HepG2 (cell line): ENCODE data around the gene GCLM. TPM values are rescaled to one million over a fixed set of nuclear protein-coding genes. Genes with fewer than 3 reads are reported as not detected.

Source experiments
- CBX5 ChIP-seq: sonication (generic); formaldehyde crosslinking; IDR thresholded peaks from 2 replicates; pipeline ENCODE4 v1.4.0; 2020; ENCODE audit warnings: missing genetic modification reagents, borderline replicate concordance
- CEBPG ChIP-seq: IDR thresholded peaks from 2 replicates; pipeline ENCODE4 v1.6.1; 2016
- FOXK1 ChIP-seq: sonication (generic); formaldehyde crosslinking; IDR thresholded peaks from 2 replicates; pipeline ENCODE4 v1.4.0; 2020; ENCODE audit warnings: low read depth, missing genetic modification reagents, borderline replicate concordance
- ISL2 ChIP-seq: sonication (generic); formaldehyde crosslinking; IDR thresholded peaks from 2 replicates; pipeline ENCODE4 v1.5.0; 2020; ENCODE audit warnings: missing genetic modification reagents
- PHF21A ChIP-seq: sonication (generic); formaldehyde crosslinking; IDR thresholded peaks from 2 replicates; pipeline ENCODE4 v1.5.0; 2020; ENCODE audit warnings: mild to moderate bottlenecking, missing genetic modification reagents
- PITX1 ChIP-seq: sonication (generic); formaldehyde crosslinking; IDR thresholded peaks from 2 replicates; pipeline ENCODE4 v1.5.1; 2020; ENCODE audit warnings: mild to moderate bottlenecking, missing genetic modification reagents
- SAP130 ChIP-seq: IDR thresholded peaks from 2 replicates; pipeline ENCODE4 v1.6.1; 2016; ENCODE audit warnings: low read depth
- SOX6 ChIP-seq, 2 experiments: fragments of 450-650 bp in 1 of 2; sonication (generic) in 1 of 2; formaldehyde crosslinking in 1 of 2; IDR thresholded peaks; 2 replicates each; pipeline versions ENCODE4 v1.4.0 to v1.6.1; 2017 to 2020; ENCODE audit warnings: antibody characterized with exemption in 1 of 2, mild to moderate bottlenecking in 1 of 2, missing genetic modification reagents in 1 of 2
- TGIF2 ChIP-seq: IDR thresholded peaks from 2 replicates; pipeline ENCODE4 v1.6.1; 2016; ENCODE audit warnings: control low read depth, missing compliant biosample characterization
- TOE1 ChIP-seq: sonication (generic); formaldehyde crosslinking; IDR thresholded peaks from 2 replicates; pipeline ENCODE4 v1.4.0; 2020; ENCODE audit warnings: mild to moderate bottlenecking, missing genetic modification reagents
- ZNF180 ChIP-seq: sonication (generic); formaldehyde crosslinking; IDR thresholded peaks from 2 replicates; pipeline ENCODE4 v1.4.0; 2020; ENCODE audit warnings: low read depth, missing genetic modification reagents, borderline replicate concordance
- ZNF432 ChIP-seq: sonication (generic); formaldehyde crosslinking; IDR thresholded peaks from 2 replicates; pipeline ENCODE4 v1.5.0; 2020; ENCODE audit warnings: missing genetic modification reagents, mild to moderate bottlenecking, borderline replicate concordance
- ZNF614 ChIP-seq: IDR thresholded peaks from 2 replicates; pipeline ENCODE4 v1.6.1; 2018; ENCODE audit warnings: missing biosample characterization, missing genetic modification reagents, inconsistent platforms, borderline replicate concordance
- ZNF670 ChIP-seq: sonication (generic); formaldehyde crosslinking; IDR thresholded peaks from 2 replicates; pipeline ENCODE4 v1.8.0; 2022; ENCODE audit warnings: mild to moderate bottlenecking, missing genetic modification reagents, borderline replicate concordance
- polyA plus RNA-seq, 8 experiments: library from polyadenylated mRNA; depleted of rRNA in 3 of 8; stranded (reverse) in 7 of 8; unstranded in 1 of 8; fragments of >200 nt; fragmentation: Illumina TruSeq in 4 of 8; extraction: Trizol in 4 of 8; gene quantifications; 2 replicates each; pipeline versions ENCODE4 v1.2.1 to v1.2.3, GENCODE V29; 2011 to 2016; ENCODE audit warnings: low read depth in 4 of 8, missing spikeins in 1 of 8, mixed read lengths in 1 of 8; ENCODE audit not compliant: insufficient read depth in 1 of 8
- total RNA-seq, 5 experiments: library from RNA; depleted of rRNA; stranded (reverse); fragments of >200 nt; fragmentation: Illumina TruSeq; extraction: Trizol; gene quantifications; 2 replicates each; pipeline ENCODE4 v1.2.3, GENCODE V29; 2016; ENCODE audit warnings: low read depth in 1 of 5
- TF ChIP-seq, protein P1 (sequence below): sonication (generic); formaldehyde crosslinking; IDR thresholded peaks from 2 replicates; pipeline ENCODE4 v1.5.1; 2020; ENCODE audit warnings: missing genetic modification reagents, mild to moderate bottlenecking, borderline replicate concordance
- TF ChIP-seq, protein P2 (sequence below): sonication (generic); formaldehyde crosslinking; IDR thresholded peaks from 2 replicates; pipeline ENCODE4 v1.5.1; 2020; ENCODE audit warnings: missing genetic modification reagents, mild to moderate bottlenecking, borderline replicate concordance
- TF ChIP-seq, protein P3 (sequence below): sonication (generic); formaldehyde crosslinking; IDR thresholded peaks from 2 replicates; pipeline ENCODE4 v1.5.0; 2020; ENCODE audit warnings: missing genetic modification reagents

The GCLM gene
- total and polyA plus RNA-seq, 2 of the 13 experiments (the other 11 are each of a cell fraction or from before 2014, with no cell fraction given), result 8.7 to 29.9 TPM

DNA sequence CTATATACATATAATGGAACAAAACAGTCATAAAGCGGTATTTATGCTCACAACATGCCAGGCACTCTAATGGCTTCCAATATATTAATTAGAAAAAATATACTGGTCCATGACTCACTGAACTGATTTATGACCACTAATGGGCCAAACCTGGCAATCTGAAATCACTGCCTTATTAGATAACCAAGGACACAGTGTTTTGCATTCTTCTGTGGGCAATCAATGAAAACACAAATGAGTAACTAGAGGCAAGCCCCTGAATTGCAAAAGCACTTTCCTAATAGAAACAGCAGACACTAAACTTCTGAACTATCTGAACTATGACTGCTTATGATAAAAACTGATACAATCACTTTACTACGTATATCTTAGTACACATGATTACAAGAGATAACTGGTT, 3.5 kb downstream of the GCLM start (continued):
- TF ChIP-seq, protein P1, sequence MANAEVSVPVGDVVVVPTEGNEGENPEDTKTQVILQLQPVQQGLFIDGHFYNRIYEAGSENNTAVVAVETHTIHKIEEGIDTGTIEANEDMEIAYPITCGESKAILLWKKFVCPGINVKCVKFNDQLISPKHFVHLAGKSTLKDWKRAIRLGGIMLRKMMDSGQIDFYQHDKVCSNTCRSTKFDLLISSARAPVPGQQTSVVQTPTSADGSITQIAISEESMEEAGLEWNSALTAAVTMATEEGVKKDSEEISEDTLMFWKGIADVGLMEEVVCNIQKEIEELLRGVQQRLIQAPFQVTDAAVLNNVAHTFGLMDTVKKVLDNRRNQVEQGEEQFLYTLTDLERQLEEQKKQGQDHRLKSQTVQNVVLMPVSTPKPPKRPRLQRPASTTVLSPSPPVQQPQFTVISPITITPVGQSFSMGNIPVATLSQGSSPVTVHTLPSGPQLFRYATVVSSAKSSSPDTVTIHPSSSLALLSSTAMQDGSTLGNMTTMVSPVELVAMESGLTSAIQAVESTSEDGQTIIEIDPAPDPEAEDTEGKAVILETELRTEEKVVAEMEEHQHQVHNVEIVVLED, result no peak
- TF ChIP-seq ISL2 (CRISPR knock-in tag), result 0 out of 2 replicates have a peak, but pooled peaks have one; percentile 20
- TF ChIP-seq PHF21A (CRISPR knock-in tag), result peak; percentile 61
- TF ChIP-seq TGIF2 (CRISPR knock-in tag), result peak; percentile 29; the same call in 1 of the 2 replicates
- no peak for TF ChIP-seq PITX1
- no peak for TF ChIP-seq CBX5 (CRISPR knock-in tag)
- TF ChIP-seq, protein P2, sequence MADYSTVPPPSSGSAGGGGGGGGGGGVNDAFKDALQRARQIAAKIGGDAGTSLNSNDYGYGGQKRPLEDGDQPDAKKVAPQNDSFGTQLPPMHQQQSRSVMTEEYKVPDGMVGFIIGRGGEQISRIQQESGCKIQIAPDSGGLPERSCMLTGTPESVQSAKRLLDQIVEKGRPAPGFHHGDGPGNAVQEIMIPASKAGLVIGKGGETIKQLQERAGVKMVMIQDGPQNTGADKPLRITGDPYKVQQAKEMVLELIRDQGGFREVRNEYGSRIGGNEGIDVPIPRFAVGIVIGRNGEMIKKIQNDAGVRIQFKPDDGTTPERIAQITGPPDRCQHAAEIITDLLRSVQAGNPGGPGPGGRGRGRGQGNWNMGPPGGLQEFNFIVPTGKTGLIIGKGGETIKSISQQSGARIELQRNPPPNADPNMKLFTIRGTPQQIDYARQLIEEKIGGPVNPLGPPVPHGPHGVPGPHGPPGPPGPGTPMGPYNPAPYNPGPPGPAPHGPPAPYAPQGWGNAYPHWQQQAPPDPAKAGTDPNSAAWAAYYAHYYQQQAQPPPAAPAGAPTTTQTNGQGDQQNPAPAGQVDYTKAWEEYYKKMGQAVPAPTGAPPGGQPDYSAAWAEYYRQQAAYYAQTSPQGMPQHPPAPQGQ (CRISPR knock-in tag), result no peak
- TF ChIP-seq SAP130 (CRISPR knock-in tag), result peak; percentile 58
- TF ChIP-seq ZNF670 (CRISPR knock-in tag), result peak; percentile 45; the same call in 1 of the 2 replicates
- TF ChIP-seq ZNF614 (CRISPR knock-in tag), result 0 out of 2 replicates have a peak, but pooled peaks have one; percentile 23
- TF ChIP-seq ZNF180 (CRISPR knock-in tag), result no peak
- TF ChIP-seq CEBPG, result peak; percentile 70
- no peak for TF ChIP-seq TOE1 (CRISPR knock-in tag)
- no peak for TF ChIP-seq SOX6 (IDR thresholded peaks at IDR 0.05)
- peak; percentile 69 for TF ChIP-seq SOX6 (CRISPR knock-in tag; IDR thresholded peaks at IDR 0.05)
- peak; percentile 66; the same call in 1 of the 2 replicates for TF ChIP-seq FOXK1
- no peak for TF ChIP-seq ZNF432
- TF ChIP-seq, protein P3, sequence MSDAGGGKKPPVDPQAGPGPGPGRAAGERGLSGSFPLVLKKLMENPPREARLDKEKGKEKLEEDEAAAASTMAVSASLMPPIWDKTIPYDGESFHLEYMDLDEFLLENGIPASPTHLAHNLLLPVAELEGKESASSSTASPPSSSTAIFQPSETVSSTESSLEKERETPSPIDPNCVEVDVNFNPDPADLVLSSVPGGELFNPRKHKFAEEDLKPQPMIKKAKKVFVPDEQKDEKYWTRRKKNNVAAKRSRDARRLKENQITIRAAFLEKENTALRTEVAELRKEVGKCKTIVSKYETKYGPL (CRISPR knock-in tag), result no peak
- TF ChIP-seq, all 625 proteins: peak for 61
